GM23248 (cell line): Measurements from ENCODE around the gene SMG1. TPM values are rescaled to one million over a fixed set of nuclear protein-coding genes. Genes with fewer than 3 reads are reported as not detected.

Experiments used
- DNase-seq: peaks from one replicate; pipeline ENCODE4 v3.0.0-alpha.2; 2015
- H2AFZ ChIP-seq: fragments of 200-600 bp; sonication (generic); 2 replicates; pipeline ENCODE4 v1.6.1; 2016; ENCODE audit warnings: antibody characterized with exemption
- H3F3A ChIP-seq: fragments of 200-600 bp; sonication (generic); 2 replicates; pipeline ENCODE4 v1.6.1; 2016; ENCODE audit warnings: mild to moderate bottlenecking, antibody characterized with exemption, mixed run types; ENCODE audit not compliant: insufficient read depth
- H3K27ac ChIP-seq: fragments of 200-600 bp; sonication (generic); 2 replicates; pipeline ENCODE4 v1.5.1; 2016; ENCODE audit warnings: mild to moderate bottlenecking
- H3K27me3 ChIP-seq: fragments of 200-600 bp; sonication (generic); replicated peaks from 2 replicates; pipeline ENCODE4 v1.6.1; 2016; ENCODE audit warnings: mild to moderate bottlenecking; ENCODE audit not compliant: insufficient read depth
- H3K36me3 ChIP-seq: fragments of 200-600 bp; sonication (generic); 2 replicates; pipeline ENCODE4 v1.6.1; 2016; ENCODE audit warnings: low read depth, mild to moderate bottlenecking
- H3K4me1 ChIP-seq: fragments of 200-600 bp; sonication (generic); 2 replicates; pipeline ENCODE4 v1.6.1; 2016; ENCODE audit warnings: mild to moderate bottlenecking; ENCODE audit not compliant: insufficient read depth
- H3K4me2 ChIP-seq: fragments of 200-600 bp; sonication (generic); one replicate; pipeline ENCODE4 v1.6.1; 2016; ENCODE audit warnings: mild to moderate bottlenecking; ENCODE audit not compliant: unreplicated experiment
- H3K4me3 ChIP-seq: fragments of 200-600 bp; sonication (generic); 2 replicates; pipeline ENCODE4 v1.5.1; 2016; ENCODE audit warnings: mild to moderate bottlenecking
- H3K79me2 ChIP-seq: fragments of 200-600 bp; sonication (generic); 2 replicates; pipeline ENCODE4 v1.6.1; 2016; ENCODE audit warnings: mild to moderate bottlenecking; ENCODE audit not compliant: insufficient read depth
- H3K9ac ChIP-seq: fragments of 200-600 bp; sonication (generic); 2 replicates; pipeline ENCODE4 v1.6.1; 2016; ENCODE audit warnings: mild to moderate bottlenecking
- H3K9me2 ChIP-seq: fragments of 200-600 bp; sonication (generic); 2 replicates; pipeline ENCODE4 v1.6.1; 2016; ENCODE audit warnings: mixed run types, mild to moderate bottlenecking, moderate library complexity; ENCODE audit not compliant: insufficient read depth
- H3K9me3 ChIP-seq: fragments of 200-600 bp; sonication (generic); one replicate; pipeline ENCODE4 v1.6.1; 2017; ENCODE audit warnings: low read depth
- H4K20me1 ChIP-seq: fragments of 200-600 bp; sonication (generic); 2 replicates; pipeline ENCODE4 v1.6.0; 2016; ENCODE audit not compliant: insufficient read depth
- EZH2 ChIP-seq: fragments of 200-600 bp; sonication (generic); IDR thresholded peaks from 2 replicates; pipeline ENCODE4 v1.6.1; 2018; ENCODE audit warnings: antibody characterized with exemption, mild to moderate bottlenecking; ENCODE audit not compliant: insufficient read depth, poor library complexity, severe bottlenecking
- EZH2phosphoT487 ChIP-seq: fragments of 200-600 bp; sonication (generic); IDR thresholded peaks from 2 replicates; pipeline ENCODE4 v1.6.1; 2018; ENCODE audit warnings: antibody characterized with exemption, moderate library complexity, mild to moderate bottlenecking, low read depth; ENCODE audit not compliant: insufficient read depth
- WGBS, 2 experiments: methylation state at CpG; one replicate each; pipeline ENCODE4 v1.1.6; 2015 to 2017; ENCODE audit warnings: low lambda C conversion rate in 2 of 2, low coverage in 1 of 2; ENCODE audit errors: missing lambda C conversion rate in 2 of 2; 5-methylcytosine and 5-hydroxymethylcytosine counted together
- in situ Hi-C: fragments of 300-500 bp; cut with MboI; formaldehyde crosslinking; loops from 2 replicates; pipeline ENCODE4 v1.15.0; 2020
- polyA plus RNA-seq: library from polyadenylated mRNA; unstranded; fragments of >200 nt; fragmentation: Nextera tagmentation; extraction: Ambion mirVana; gene quantifications from 2 replicates; pipeline ENCODE4 v1.2.1, GENCODE V29; 2016
- total RNA-seq: library from RNA; depleted of rRNA; stranded (reverse); fragments of >200 nt; shearing (Covaris generic); gene quantifications from 2 replicates; pipeline ENCODE4 v1.2.3, GENCODE V29; 2014

The SMG1 gene
- total and polyA plus RNA-seq, 2 experiments from 2014 or later, result 9.3 to 37.1 TPM

- H3K9me2 ChIP-seq, result no peaks in the 10 kb centered on the region
- H2AFZ ChIP-seq, result no peak overlapping the region
- no peaks in the 10 kb centered on the region for H4K20me1 ChIP-seq
- no peak overlapping the region for H3K4me2 ChIP-seq
- H3K9ac ChIP-seq, result no peak overlapping the region
- in situ Hi-C loops, result no loop called here
- H3F3A ChIP-seq, result no peaks in the 10 kb centered on the region
- no peak for DNase-seq
- H3K9me3 ChIP-seq, result no peaks in the 10 kb centered on the region
- H3K27ac ChIP-seq, result no peak overlapping the region
- H3K79me2 ChIP-seq, result peaks cover 9% of the 10 kb centered on the region; the same call in 1 of the 2 replicates
- H3K4me3 ChIP-seq, result no peak overlapping the region
- no peaks in the 10 kb centered on the region for H3K27me3 ChIP-seq
- no peaks in the 10 kb centered on the region for H3K4me1 ChIP-seq
- TF ChIP-seq EZH2phosphoT487 (no peak), EZH2 (no peak)
- 90 to 92% methylated on average over 9 of the region's 9 CpGs for whole genome bisulfite sequencing, 2 experiments
- H3K36me3 ChIP-seq, result peaks cover 90% of the 10 kb centered on the region
Observed at GRCh38 chr16:18833707-18834505, 92.3 kb downstream of the SMG1 start.

DNA sequence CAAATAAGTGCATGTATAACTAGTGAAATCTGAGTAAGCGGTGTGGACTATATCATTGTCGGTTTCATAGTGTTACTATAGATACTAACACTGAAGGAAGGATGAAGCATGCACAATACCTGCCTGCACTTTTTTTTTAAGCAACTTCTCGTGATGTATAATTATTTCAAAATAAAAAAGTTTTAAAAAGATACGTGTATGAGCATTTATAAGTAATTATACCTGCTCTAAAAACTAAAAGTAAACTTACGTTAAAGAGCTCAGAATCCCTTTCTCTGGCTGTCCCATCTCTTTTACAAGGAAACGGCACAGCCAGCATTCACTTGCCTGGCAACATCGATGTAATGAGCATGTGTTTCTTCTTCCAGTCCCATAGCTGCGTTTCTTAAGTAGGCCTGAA lies 93.6 kb downstream of the SMG1 start:
- Histone ChIP-seq H3K9ac (no peak overlapping the region), H3F3A (no peaks in the 10 kb centered on the region), H4K20me1 (no peaks in the 10 kb centered on the region), H3K4me2 (no peak overlapping the region), H3K36me3 (peaks cover 88% of the 10 kb centered on the region), H2AFZ (no peak overlapping the region), H3K9me2 (no peaks in the 10 kb centered on the region), H3K27me3 (no peaks in the 10 kb centered on the region), H3K4me3 (no peak overlapping the region), H3K4me1 (no peaks in the 10 kb centered on the region), H3K9me3 (no peaks in the 10 kb centered on the region), H3K27ac (no peak overlapping the region), H3K79me2 (no peaks in the 10 kb centered on the region)
- in situ Hi-C loops, result no loop called here
- WGBS, 2 experiments, result 97 to 98% methylated on average over 8 of the region's 8 CpGs
- no peak for TF ChIP-seq EZH2phosphoT487
- TF ChIP-seq EZH2, result no peak
- DNase-seq, result no peak

GRCh38 chr16:18832006-18832405 lies 94.2 kb downstream of the SMG1 start:
- H3K4me2 ChIP-seq, result no peak overlapping the region
- H3K9me3 ChIP-seq, result no peaks in the 10 kb centered on the region
- 74 to 75% methylated on average over 2 of the region's 2 CpGs for WGBS, 2 experiments
- H3F3A ChIP-seq, result no peaks in the 10 kb centered on the region
- H2AFZ ChIP-seq, result no peak overlapping the region
- DNase-seq, result no peak
- H3K4me3 ChIP-seq, result no peak overlapping the region
- no peaks in the 10 kb centered on the region for H4K20me1 ChIP-seq
- no peak overlapping the region for H3K27ac ChIP-seq
- peaks cover 84% of the 10 kb centered on the region for H3K36me3 ChIP-seq
- no peaks in the 10 kb centered on the region for H3K4me1 ChIP-seq
- in situ Hi-C loops, result no loop called here
- no peaks in the 10 kb centered on the region for H3K79me2 ChIP-seq
- no peak overlapping the region for H3K9ac ChIP-seq
- no peaks in the 10 kb centered on the region for H3K27me3 ChIP-seq
- H3K9me2 ChIP-seq, result no peaks in the 10 kb centered on the region
- TF ChIP-seq EZH2phosphoT487 (no peak), EZH2 (no peak)

DNA sequence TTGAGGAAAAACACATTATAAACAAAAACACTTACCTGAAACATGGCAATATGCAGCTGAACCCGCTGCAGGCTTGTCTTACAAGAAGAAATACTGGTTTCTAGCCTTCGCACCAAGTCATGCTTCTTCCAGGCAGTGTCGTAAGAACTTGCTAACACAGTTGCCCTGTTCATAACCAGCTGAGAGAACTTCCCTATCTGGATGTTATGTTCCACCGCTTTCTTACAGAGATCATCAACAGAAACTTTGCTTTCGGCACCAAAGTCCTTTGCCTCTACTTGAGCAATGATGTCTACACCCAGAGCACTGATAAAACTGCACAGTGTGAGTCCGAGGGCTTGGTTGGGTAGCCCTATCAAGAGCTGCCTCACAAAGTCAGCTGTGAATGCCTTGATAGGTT lies 97.0 kb downstream of the SMG1 start:
- TF ChIP-seq EZH2phosphoT487, result no peak
- no peak for TF ChIP-seq EZH2
- Histone ChIP-seq H3K27ac (no peak overlapping the region), H4K20me1 (no peaks in the 10 kb centered on the region), H3K4me2 (no peak overlapping the region), H3K27me3 (no peaks in the 10 kb centered on the region), H3K4me3 (no peak overlapping the region), H3K9me3 (no peaks in the 10 kb centered on the region), H3K79me2 (no peaks in the 10 kb centered on the region), H3F3A (no peaks in the 10 kb centered on the region), H3K9me2 (no peaks in the 10 kb centered on the region), H3K9ac (no peak overlapping the region), H2AFZ (no peak overlapping the region), H3K36me3 (peaks cover 59% of the 10 kb centered on the region), H3K4me1 (no peaks in the 10 kb centered on the region)
- no peak for DNase-seq
- 97 to 98% methylated on average over 6 of the region's 6 CpGs for WGBS, 2 experiments
- in situ Hi-C loops, result no loop called here
